ENCODE results near the gene DOK5.
"Not testable (repeated sequence)": the region's sequence is repeated elsewhere in the genome, so short reads cannot be mapped to it uniquely, and the experiment has no call there.

Gene DOK5

DNA sequence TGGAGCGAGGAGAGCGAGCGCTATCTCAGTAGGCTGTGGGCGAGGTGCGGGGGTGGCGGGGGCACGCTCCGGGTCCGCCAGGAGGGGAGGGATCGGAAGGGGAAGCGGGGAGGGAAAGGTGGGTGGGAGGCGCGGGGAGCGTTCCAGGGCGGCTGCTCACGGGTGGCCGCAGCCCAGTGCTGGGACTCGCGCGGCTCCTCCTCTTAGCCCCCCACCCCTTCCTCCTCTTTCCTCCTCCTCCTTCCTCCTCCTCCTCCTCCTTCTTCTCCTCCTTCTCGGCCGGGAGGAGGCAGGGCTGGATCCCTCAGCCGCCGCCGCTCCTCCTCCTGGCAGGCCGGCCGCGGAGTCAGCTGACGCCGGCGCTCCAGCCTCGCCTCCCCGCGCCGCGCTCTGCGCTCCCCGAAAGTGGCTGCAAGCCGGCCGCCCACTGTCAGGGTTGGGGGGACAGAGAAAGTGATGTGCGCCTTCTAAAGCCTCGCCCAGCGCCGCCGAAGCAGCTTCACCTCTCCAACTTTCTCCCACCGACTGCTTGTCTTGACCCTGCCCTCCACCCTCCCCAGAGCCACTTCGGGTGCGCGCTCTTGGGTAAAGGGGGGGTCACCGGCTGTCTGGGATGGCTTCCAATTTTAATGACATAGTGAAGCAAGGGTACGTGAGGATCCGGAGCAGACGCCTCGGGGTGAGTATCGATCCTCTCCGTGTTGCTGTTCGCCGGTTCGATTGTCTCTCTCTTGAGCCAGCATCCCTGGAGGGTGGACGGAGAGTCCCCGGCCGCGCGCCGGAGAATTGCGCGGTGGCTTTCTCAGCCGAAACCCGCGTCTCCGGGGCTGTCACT, at the start of gene DOK5:
Gene DOK5, plus strand, starts transcription at position 260 of the 835 bp plus-strand sequence. Its CDS starts 354 bp downstream, at position 614.
- DNase-seq = no peak

DNA sequence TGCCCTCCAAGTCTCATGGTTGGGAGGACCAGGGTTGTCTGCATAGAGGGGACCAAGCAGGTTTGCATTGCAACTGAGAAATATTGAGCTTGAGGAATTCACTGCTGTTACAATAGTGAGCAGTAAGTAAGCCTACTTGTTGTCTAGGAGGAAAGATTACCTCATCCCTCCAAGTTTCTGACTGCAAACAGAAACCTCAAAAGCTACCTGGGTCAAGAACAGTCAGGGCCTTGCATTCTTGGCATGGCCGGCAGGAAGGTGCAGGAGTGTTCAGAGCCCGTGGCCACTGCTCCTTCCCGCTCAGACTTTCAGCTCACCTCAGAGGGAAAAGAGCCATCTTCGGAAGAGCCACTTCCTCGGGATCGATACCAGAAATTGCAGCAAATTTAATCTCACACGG, 46.0 kb upstream of the DOK5 start:
- no peak for DNase-seq

DNA sequence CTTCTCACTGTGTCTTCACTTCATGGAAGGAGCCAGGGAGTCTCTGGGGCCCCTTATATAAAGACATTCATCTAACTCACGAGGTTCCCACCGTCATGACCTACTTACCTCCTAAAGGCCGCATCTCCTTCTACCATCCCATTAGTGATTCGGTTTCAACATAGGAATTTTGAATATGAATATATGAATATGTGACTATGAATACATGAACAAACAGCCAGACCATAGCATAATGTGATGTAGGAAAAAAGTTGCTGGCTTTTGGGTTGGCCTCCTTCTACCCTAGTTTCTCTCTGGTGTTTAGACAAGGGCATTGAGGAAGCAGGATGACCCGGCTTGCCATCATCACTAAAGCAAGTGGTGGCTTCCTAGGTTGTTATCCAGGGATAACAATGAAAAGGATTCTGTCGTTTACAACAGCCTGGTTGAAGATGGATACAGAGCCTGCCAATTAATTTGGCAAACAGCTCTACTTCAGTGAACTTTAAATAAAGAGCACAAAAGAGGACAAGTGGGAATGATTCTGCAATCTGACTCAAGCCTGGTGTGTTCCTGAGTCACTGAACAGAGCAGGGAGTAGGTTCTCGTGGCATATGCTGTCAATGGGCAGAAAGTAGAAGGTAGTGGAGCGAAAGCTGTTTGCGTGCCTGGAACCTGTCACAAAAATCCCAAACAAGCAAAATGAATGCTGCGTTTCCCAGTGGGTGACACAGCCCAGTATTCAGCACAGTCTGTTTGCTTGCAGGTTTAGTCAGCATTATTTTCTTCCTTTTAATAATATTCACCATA, 44.0 kb upstream of the DOK5 start:
- no peak for DNase-seq

DNA sequence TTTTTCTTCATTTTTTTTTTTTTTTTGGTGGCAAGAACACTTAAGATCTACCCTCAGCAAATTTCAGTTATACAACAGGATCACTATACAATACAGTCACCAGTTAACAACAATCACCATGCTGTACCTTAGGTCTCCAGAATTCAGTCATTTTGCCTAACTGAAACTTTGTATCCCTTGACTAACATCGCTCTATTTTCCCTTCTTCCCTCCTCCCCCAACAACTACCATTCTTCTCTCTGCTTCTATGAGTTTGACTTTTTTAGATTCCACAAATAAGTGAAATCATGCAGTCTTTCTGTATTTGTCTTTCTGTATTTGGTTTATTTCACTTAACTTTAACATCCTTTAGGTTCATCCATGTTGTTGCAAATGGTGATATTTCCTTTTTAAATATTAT, 42.4 kb upstream of the DOK5 start:
- no peak for DNase-seq

DNA sequence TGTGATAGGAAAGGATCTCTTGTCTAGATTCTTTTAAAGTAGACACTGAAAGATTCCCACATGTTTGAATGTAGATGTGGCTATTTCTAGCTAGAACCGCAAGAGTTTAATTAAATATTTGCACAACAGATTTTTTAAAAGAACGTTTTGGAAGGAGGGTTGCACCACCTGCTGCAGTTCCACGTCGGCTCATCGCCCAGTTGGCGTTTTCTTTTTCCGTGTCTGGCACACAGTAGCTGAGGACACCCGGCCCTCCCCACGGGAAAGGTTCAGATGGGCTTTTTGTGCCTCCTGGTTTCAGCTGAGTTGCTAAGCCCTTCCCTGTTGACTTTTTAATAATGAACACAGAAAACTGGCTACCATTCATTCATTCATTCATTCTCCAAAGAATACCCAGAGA, 41.8 kb upstream of the DOK5 start:
- DNase-seq = no peak

DNA sequence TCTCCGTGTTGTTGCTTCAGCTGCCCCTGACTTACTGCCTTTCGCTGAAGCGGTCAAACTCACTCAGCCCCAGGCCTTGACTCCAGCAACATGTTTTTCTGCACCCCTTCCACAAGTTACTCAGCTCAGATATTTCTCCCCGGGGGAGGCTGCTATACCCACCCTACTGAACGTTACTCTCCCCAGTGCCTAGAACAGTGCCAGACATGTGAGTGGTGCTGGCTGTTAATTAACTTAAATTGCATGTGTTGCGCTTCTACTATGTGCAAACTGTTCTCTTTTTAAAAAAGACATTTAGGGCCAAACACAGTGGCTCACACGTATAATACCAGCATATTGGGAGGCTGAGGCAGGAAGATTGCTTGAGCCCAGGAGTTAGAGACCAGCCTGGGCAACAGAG, 41.2 kb upstream of the DOK5 start:
- DNase-seq = no peak

DNA sequence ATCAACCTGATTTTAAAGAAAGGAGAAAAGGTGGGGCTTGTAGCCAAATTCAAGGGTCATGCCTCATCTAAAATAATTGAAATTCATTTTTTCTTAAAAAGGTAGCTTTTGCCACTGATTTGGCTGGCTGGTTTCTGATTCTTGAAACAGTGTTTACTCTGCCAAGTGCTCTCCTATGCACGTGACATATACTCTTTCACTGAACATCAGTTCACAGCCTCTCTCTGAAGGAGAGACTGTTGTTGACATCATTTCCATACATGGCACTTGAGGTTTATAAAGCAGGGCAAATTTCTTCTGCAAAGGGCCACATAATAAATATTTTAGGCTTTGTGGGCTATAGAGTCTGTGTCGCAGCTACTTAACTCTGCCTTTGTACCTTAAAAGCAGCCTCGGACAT, 40.4 kb upstream of the DOK5 start:
- DNase-seq = no peak

DNA sequence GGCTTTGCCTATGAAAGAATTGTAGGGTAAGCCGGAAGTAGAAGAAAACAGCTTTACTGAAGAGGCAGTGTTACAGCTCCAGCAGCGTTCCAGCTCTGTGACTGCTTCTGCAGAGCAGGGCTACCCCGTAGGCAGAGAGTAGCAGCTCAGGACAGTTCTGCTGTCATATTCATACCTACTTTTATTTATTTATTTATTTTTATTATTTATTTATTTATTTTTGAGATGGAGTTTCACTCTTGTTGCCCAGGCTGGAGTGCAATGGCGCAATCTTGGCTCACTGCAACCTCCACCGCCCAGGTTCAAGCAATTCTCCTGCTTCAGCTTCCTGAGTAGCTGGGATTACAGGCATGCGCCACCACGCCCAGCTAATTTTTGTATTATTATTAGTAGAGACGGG, 39.0 kb upstream of the DOK5 start:
- not testable (repeated sequence) for DNase-seq

DNA sequence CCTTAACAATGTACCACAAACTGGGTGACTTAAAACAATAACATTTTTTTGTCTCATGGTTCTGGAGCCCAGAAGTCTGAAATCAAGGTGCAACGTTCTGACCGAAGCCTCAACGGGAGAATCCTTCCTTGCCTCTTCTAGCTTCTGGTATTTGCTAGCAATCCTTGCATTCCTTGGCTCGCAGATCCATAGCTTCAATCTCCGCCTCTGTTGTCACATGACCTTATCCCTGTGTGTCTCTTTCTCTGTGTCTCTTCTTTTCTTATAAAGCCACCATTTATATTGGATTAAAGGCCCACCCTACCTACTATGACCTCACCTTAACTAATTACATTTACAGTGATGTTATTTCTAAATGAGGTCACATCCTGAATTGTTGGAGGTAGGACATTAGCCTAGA, 37.2 kb upstream of the DOK5 start:
- no peak for DNase-seq

DNA sequence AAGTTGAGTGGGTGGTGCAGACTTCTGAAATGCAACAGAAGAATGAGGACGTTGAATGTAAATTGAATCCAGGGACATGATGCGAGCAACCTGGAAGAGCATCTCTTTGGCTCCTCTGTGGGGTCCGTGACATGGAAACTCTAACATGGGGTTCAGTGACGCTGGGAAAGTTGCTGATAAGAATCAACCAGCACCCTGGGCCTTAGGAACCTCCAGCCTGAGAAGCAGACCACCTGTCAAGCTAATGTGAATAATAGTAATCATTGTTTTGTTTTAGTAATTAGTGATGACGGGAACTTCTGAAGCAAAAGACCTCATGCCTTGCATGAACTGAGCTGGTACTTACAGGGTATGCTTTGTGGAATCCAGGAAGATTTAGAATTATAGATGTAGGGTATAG, 25.2 kb upstream of the DOK5 start:
- DNase-seq = no peak

DNA sequence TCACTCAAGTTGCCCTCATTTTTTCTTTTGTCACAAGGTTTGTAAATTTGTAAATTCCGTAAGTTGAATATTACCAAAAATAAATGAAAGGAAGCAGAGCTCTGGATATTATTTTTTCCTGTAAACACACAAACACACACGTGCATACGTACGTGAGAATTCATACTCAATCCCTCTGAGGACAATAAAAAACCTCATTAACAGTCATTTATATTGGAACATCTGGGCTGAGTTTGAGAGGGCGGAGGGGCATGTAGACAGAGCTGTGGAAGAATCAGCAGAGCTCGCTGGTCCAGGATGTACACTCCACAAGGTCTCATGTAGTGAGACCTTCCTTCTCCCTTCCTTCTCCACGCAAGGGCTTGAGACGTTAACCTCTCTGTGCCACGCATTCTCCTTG, 24.2 kb upstream of the DOK5 start:
- DNase-seq = no peak

DNA sequence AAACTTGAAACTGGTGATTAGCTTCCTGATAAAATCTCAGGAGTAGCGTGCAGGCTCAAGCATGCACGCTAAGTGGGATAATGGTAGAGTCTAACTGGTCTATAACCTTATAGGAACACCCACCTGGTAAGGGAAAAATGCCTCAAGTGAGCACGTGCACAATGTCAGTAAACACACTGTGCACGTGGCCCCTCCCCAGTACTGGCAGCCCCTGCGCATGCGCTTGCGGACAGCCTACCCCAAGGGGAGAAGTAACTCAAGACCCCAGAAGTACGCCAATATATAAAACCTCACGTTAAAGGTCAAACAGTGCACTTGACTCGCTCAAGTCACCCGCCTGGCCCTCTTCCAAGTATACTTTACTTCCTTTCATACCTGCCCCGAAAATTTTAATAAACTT, 23.1 kb upstream of the DOK5 start:
- no peak for DNase-seq

DNA sequence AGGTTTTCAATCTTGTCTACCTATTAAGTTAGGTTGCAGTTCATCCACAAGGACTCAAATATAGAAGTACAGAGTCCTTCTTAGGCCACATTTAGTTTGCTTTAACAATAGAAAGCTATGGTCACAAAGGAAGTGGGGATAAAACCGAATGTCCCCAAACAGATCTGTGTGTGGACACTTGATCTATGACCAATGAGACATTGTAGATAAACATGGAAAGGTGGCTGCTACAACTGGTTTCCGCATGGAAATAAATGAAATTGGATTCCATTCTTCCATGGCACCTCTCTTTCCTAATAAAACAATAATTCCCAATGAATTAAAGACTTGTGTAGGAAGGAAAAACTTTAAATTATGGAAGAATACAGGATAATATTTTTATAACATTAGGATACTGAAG, 20.4 kb upstream of the DOK5 start:
- DNase-seq = no peak

DNA sequence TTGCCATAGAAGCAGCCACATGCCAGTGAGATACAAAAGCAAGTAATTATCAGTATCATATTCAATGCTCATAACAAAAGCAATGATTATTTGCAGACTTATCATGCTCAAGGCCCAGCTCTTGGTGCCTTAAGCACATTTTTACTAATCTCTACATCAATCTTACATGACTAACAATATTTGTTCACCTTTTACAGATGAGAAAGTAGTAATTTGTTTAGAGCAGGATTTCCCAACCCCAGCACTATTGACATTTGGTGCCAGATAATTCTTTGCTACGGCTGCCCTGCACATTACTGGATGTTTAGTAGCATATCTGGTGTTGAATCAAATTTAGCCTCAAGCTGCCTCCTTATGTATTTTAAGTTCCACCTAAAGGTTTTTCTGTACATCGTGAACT, 19.0 kb upstream of the DOK5 start:
- no peak for DNase-seq

DNA sequence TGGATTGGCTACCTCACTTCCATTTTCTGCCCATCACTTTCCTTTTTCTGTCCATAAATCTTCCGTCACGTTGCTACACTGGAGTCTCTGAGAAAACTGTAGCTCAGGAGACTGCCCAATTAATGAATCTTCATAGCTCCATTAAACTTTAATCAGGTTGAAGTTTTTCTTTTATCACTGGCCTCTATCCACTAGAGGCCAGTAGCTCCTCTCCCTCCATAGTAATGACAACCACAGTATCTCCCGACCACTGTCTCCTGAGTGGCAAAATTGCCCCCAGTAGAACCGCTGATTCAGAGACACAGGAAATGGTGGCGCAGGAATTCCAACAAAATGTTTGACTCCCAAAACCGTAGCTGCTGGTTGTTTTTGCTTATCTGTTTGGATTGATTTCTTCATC, 18.4 kb upstream of the DOK5 start:
- DNase-seq = no peak

DNA sequence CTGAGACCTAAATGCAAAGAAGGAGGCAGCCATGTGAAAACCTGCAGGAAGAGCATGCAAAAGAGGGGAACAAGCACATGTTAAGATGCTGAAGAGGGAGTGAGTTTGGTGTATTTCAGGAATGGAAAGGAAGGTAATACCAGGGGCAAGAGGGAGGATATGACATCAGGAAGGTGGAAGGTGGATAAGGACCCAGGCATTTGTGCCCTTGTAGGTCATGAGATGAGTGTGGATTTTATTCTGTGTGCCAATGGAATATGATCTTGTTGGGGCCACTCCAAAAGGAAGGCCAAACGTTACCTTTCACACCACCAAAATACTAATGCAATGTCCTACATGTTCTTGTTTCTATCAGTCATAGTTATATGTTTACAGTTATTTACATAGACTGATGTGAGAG, 17.2 kb upstream of the DOK5 start:
- no peak for DNase-seq

DNA sequence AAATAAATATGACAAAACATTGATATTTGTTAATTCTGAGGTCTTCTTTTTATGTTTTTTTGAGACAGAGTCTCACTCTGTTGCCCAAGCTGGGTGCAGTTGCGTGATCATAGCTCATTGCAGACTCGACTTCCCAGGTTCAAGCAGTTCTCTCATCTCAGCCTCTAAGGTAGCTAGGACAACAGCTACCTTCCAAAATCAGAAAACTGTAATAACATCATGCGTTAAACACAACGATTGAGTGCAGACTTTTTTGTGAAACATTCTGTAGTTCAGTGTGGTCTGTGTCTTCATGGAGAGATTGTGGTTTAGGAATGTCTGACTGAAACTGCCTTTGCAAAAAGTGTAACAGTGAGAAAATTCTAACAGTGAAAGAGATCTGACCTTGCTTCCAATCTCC, 16.1 kb upstream of the DOK5 start:
- no peak for DNase-seq

DNA sequence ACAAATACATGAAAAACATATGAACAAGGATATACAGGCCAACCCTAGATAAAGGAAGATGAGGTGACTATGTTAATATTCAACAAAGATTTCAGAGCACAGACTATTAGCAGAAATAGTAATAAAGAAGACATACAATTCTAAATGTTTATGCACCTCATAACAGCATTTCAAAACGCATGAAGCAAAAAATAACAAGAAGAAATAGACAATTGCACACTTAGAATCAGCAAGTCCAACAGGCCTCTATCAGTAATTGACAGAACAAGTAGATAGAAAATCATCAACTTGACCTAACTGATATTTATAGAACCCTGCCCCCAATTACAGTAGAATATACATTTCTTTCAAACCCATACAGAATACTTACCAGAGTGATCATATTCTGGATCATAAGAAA, 11.4 kb upstream of the DOK5 start:
- no peak for DNase-seq

DNA sequence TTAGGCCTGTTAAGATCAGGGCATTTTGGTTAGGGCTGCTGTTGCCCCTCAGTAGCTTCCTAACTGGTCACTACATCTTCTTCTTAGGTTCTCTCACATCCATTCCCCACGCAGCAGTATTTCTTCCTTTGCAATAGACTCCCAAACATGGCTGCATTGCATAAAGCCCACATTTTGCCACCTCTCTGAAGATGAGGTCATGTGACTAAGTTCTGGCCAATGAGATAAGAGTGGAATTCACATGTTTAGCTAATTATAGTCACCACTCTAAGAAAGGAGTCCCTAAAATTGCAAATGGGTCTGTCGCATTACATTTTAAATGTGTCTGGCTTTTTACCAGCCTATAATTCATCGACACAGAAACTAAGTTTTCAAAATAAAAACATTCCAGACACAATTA, 9.3 kb upstream of the DOK5 start:
- DNase-seq = no peak

DNA sequence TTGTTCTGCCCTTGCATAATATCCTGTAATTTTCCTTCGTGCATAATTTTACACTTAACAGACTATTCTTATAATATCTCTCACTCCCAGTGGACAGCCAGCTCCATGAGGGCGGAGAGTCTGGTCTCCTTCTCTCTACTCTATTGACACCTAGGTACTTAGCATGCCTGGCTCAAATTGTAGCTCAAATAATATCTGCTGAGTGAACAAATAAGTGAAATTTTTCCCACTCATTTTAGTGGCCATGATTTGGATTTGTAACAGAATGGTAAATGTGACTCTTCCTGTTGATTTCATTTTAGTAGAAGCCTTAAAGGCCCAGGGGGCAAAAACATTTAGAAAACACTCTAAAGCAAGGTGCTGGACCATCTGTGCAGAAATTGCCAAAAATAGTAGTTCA, 7.8 kb upstream of the DOK5 start:
- no peak for DNase-seq

DNA sequence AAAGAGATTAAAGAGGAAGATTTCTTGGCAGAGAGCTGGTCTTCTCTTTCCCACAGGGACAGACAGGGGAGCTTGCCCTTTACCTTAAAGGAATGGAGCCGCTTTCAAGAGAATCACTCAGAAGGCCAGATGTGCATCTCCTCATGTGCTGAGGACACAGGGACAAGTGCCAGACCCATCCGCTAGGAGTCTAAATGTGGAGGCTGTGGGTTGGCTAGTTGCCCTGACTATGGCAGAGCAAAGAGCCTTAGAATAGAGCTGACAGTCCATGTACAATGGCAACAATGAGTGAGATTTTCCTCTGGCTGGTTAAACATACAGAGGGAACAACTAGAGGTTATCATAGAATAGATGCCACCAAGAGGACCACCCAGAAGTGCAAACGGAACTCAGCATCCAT, 7.3 kb upstream of the DOK5 start:
- no peak for DNase-seq

DNA sequence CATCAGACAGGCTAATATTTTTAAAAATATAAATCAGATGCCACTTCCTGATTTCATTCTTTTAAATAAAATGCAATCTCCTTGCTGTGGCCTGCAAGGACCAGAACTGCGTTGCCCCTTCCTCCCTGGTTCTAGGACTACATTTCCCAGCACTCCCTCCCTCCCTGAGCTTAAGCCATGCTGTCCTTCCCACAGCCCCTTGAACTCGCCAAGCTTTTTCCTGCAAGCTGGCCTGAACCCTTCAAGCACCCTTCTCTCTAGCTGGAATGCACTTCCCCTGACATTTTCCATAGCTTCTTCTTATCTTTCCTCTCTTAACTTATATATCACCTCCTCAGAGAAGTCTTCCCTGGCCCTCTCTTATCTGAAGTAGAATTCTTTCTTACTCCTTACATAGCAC, 6.1 kb upstream of the DOK5 start:
- DNase-seq = no peak

DNA sequence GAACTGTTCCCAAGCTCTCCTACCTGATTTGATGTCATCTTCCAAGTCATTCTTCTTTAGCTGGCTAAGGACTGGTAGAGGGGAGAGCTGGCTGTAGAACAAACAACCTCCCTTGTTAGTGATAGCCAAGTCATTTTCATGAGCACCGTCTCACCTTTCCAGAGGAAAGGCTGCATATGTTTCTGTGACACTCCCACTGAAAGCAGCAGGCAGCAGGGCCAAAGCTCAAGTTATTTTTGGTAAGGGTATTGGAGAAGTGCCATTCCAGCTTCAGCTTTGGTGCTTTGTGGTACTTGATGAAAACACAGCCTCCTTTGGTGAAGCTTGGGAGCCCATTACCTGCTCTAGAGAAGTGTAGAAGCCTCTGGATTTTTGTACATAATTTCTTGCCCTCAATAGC, 5.4 kb upstream of the DOK5 start:
- DNase-seq = no peak

DNA sequence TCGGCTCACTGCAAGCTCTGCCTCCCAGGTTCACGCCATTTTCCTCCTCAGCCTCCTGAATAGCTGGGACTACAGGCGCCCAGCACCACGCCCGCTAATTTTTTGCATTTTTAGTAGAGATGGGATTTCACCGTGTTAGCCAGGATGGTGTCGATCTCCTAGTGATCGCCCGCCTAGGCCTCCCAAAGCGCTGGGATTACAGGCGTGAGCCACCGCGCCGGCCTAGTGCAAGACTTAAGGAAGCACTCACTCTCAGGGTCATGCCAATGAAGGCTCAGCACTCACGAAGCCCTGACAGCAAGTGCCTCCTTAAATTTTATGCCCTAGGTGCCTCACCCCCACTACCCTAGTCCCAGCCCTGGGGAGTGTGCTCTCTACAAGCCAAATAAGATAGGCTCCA, 4.7 kb upstream of the DOK5 start:
- no peak for DNase-seq

DNA sequence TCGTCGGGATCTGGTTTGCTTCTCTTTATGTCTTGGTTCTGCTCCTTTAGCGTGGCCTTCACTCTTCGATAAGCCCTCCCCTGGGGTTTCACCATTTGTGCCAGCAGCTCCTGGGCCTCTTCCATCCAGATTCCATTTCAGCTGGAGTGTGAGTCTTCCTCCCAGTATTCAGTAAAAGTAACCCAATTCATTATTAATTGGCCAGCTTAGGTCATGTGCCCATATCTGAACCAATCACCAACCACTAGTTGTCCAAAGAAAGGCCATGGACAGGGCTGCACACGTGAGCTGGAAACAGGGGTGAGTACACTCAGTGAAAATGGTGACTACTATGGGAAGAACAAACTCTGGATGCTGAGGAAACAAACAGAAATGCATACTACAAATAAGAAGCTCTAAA, 2.8 kb upstream of the DOK5 start:
- no peak for DNase-seq
